Measurements from ENCODE around the gene DNAJC21. TPM values are rescaled to one million over a fixed set of nuclear protein-coding genes. Genes with fewer than 3 reads are reported as not detected.

DNAJC21 gene
- total RNA-seq, 1 donor from 2014 or later: 42.4 TPM

DNA sequence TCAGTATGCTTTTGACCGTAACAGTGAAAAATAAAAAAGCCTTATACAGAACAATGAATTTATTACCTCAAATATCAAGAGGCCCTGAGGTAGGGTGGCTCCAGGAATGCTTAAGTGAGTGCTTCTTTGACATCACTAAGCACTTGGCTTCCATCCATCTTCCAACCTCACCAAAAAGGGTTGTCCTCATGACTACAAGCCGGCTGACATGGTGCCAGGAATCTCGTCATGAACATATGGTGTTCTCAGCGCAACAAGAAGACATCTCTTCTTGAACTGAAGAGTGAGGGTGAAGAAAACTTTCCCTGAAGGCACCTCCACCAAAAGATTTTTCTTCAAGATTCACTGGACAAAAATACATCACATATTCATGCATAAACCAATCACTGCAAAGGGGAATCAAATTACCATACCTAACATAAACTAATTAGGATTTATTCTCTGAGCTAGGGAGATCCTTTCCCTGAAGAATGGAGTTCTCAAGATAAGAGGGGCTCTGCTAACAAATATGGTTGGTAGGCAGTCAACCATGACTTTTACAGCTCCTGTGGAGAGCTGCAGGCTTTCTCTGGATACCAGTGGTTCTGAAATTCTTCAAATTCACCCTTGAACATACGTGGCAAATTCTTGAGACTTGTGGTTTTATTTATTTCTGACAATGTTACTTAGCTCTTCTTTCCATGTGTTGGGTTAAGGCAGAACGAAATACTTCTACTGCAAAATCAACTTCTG lies 68.9 kb downstream of the DNAJC21 start:
- H3K27me3 ChIP-seq (ENCODE audit: control insufficient read depth, insufficient read depth, low read length): no peaks in the 10 kb centered on the region
- DNase-seq (ENCODE audit: low read depth): no peak
- no peak for FAIRE-seq

GRCh38 chr5:35001842-35002241 lies 72.5 kb downstream of the DNAJC21 start:
- no peak for FAIRE-seq
- Histone ChIP-seq H3K27me3 (ENCODE audit: control insufficient read depth, insufficient read depth, low read length) (no peaks in the 10 kb centered on the region), H3K4me3 (ENCODE audit: low read depth, low read length) (no peak overlapping the region), H3K36me3 (ENCODE audit: control insufficient read depth, insufficient read depth, low read length) (no peaks in the 10 kb centered on the region)
- DNase-seq (ENCODE audit: low read depth): no peak
- no peak for TF ChIP-seq CTCF (IDR thresholded peaks at IDR 0.05; ENCODE audit: insufficient read depth, low read length, severe bottlenecking)

More for the DNA sequence above, 68.9 kb downstream of the DNAJC21 start:
- H3K36me3 ChIP-seq (ENCODE audit: control insufficient read depth, insufficient read depth, low read length): no peaks in the 10 kb centered on the region
- no peak overlapping the region for H3K4me3 ChIP-seq (ENCODE audit: low read depth, low read length)
- no peak for TF ChIP-seq CTCF (IDR thresholded peaks at IDR 0.05; ENCODE audit: insufficient read depth, low read length, severe bottlenecking)

- no peak for TF ChIP-seq CTCF (IDR thresholded peaks at IDR 0.05; ENCODE audit: insufficient read depth, low read length, severe bottlenecking)
- no peak for FAIRE-seq
- Histone ChIP-seq H3K36me3 (ENCODE audit: control insufficient read depth, insufficient read depth, low read length) (no peaks in the 10 kb centered on the region), H3K27me3 (ENCODE audit: control insufficient read depth, insufficient read depth, low read length) (no peaks in the 10 kb centered on the region), H3K4me3 (ENCODE audit: low read depth, low read length) (no peak overlapping the region)
- DNase-seq (ENCODE audit: low read depth): no peak
Measured at GRCh38 chr5:35002459-35002858, 73.1 kb downstream of the DNAJC21 start.

DNA sequence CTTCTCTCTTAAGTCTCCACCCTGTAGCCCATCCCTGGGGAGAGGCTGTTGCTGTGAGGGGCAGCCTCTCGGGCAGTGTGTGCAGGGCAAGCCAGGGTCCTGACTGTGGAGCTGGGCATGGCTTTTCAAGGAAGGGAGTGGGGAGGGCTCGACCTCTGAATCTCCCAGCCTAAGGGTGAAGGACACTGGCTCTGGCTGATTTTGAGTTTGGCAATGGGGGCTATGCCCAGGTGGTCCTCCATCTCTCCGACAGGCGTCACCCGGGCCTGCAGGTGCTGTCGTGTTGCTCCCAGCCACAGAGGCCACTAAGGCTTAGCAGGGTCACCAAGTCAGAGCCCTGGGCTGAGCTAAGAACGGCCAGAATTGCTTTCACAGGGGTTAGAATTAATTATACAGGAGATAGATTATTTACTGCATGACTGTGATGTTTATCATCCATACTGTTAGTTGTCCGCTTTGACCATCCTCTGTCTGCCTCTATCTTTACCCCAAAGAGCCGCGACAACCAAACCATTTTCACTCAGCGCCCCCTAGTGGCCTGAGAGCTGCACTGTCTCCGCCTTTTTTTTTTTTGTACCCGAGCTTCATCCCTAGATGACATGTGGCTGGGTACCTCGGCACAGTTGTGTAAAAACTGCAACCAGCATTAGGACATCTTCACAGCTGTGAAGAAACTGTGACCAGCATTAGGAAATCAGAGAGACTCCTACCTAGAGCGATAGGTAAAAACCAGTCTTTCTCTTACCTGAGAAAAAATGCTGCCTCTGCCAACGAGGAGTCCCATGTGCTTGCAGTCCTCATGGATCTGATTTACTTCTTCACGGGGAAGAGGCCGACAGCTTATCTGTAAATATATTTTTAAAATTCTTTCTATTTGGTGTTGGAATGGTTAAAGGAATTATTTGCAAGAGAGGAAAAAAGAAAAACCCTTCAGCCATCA lies 73.9 kb downstream of the DNAJC21 start:
- H3K27me3 ChIP-seq (ENCODE audit: control insufficient read depth, insufficient read depth, low read length): no peaks in the 10 kb centered on the region
- no peaks in the 10 kb centered on the region for H3K36me3 ChIP-seq (ENCODE audit: control insufficient read depth, insufficient read depth, low read length)
- DNase-seq (ENCODE audit: low read depth) (peak; percentile 27), FAIRE-seq (no peak)
- no peak overlapping the region for H3K4me3 ChIP-seq (ENCODE audit: low read depth, low read length)
- peak; percentile 86 for TF ChIP-seq CTCF (IDR thresholded peaks at IDR 0.05; ENCODE audit: insufficient read depth, low read length, severe bottlenecking)

- no peak for TF ChIP-seq CTCF (IDR thresholded peaks at IDR 0.05; ENCODE audit: insufficient read depth, low read length, severe bottlenecking)
- H3K27me3 ChIP-seq (ENCODE audit: control insufficient read depth, insufficient read depth, low read length): no peaks in the 10 kb centered on the region
- FAIRE-seq: no peak
- no peak for DNase-seq (ENCODE audit: low read depth)
- H3K36me3 ChIP-seq (ENCODE audit: control insufficient read depth, insufficient read depth, low read length): no peaks in the 10 kb centered on the region
- H3K4me3 ChIP-seq (ENCODE audit: low read depth, low read length): no peak overlapping the region
Measured at GRCh38 chr5:35004200-35004599, 74.8 kb downstream of the DNAJC21 start.

All from bronchial epithelial cell (primary cell).